K562 (cell line): Measurements from ENCODE around the gene PTH1R. TPM values are rescaled to one million over a fixed set of nuclear protein-coding genes. Genes with fewer than 3 reads are reported as not detected.

Experiments used
- AFF4 ChIP-seq: sonication (generic); formaldehyde crosslinking; IDR thresholded peaks from 2 replicates; pipeline ENCODE4 v1.8.0; 2023; ENCODE audit warnings: mild to moderate bottlenecking, missing genetic modification reagents
- FOXM1 ChIP-seq, 2 experiments: fragments of 450-650 bp in 1 of 2; sonication (generic) in 1 of 2; formaldehyde crosslinking in 1 of 2; IDR thresholded peaks; 2 replicates each; pipeline versions ENCODE4 v1.6.1 to v1.9.0; 2017 to 2022; ENCODE audit warnings: low read depth in 2 of 2, mild to moderate bottlenecking in 2 of 2, missing genetic modification reagents in 1 of 2, moderate library complexity in 1 of 2
- HDGF ChIP-seq: fragments of 450-650 bp; IDR thresholded peaks from 2 replicates; pipeline ENCODE4 v1.6.1; 2016
- KDM1A ChIP-seq, 2 experiments: fragments of 450-650 bp; IDR thresholded peaks; 2 replicates each; pipeline ENCODE4 v1.6.1; 2016; ENCODE audit warnings: mild to moderate bottlenecking in 2 of 2
- KHSRP ChIP-seq: fragments of 450-650 bp; IDR thresholded peaks from 2 replicates; pipeline ENCODE4 v1.6.1; 2017
- PKNOX1 ChIP-seq: fragments of 450-650 bp; IDR thresholded peaks from 2 replicates; pipeline ENCODE4 v1.6.1; 2016
- RNF2 ChIP-seq: sonication (generic); IDR thresholded peaks from 2 replicates; pipeline ENCODE4 v1.6.1; 2016
- TAF15 ChIP-seq: fragments of 200-400 bp; formaldehyde crosslinking; IDR thresholded peaks from 2 replicates; pipeline ENCODE4 v1.6.1; 2017; ENCODE audit warnings: mild to moderate bottlenecking, low read depth, low read length, moderate library complexity
- ZNF696 ChIP-seq: fragments of 250-450 bp; sonication (Bioruptor Pico); conservative IDR thresholded peaks from 2 replicates; pipeline ENCODE4 v1.4.0; 2020; ENCODE audit warnings: mild to moderate bottlenecking, moderate library complexity
- polyA plus RNA-seq, 8 experiments: library from polyadenylated mRNA; depleted of rRNA in 4 of 8; stranded (reverse) in 5 of 8; unstranded in 3 of 8; fragments of >200 nt; fragmentation: Nextera tagmentation in 2 of 8; fragmentation: Illumina TruSeq in 1 of 8; extraction: Ambion mirVana in 2 of 8; extraction: Trizol in 1 of 8; gene quantifications; 2 replicates each; pipeline versions ENCODE4 v1.2.1 to v1.2.3, GENCODE V29; 2011 to 2014; ENCODE audit warnings: inconsistent platforms in 1 of 8, missing spikeins in 1 of 8
- total RNA-seq, 7 experiments: library from RNA; depleted of rRNA in 6 of 7; stranded (reverse); fragments of >200 nt in 6 of 7; fragmentation: Illumina TruSeq in 2 of 7; extraction: Trizol in 2 of 7; gene quantifications; 2 replicates each; pipeline versions ENCODE4 v1.2.1 to v1.2.3, GENCODE V29; 2011 to 2021; ENCODE audit warnings: low replicate concordance in 1 of 7
- TF ChIP-seq, protein P1 (sequence below): fragments of 450-650 bp; IDR thresholded peaks from 2 replicates; pipeline ENCODE4 v1.6.1; 2016; ENCODE audit warnings: low read depth
- TF ChIP-seq, protein P2 (sequence below), 2 experiments: fragments of 450-650 bp in 1 of 2; sonication (generic) in 1 of 2; formaldehyde crosslinking in 1 of 2; IDR thresholded peaks in 1 of 2; conservative IDR thresholded peaks in 1 of 2; 2 replicates each; pipeline versions ENCODE4 v1.6.1 to v1.8.1; 2016 to 2023; ENCODE audit warnings: mild to moderate bottlenecking in 2 of 2, moderate library complexity in 2 of 2, inconsistent platforms in 1 of 2, missing genetic modification reagents in 1 of 2

The PTH1R gene
- total and polyA plus RNA-seq, 9 of the 15 experiments (the other 6 are each of a cell fraction or from before 2014, with no cell fraction given), result not detected

GRCh38 chr3:46948830-46949671, 71.5 kb downstream of the PTH1R start (continued):
- peak; percentile 94 for TF ChIP-seq PKNOX1
- TF ChIP-seq, protein P1, sequence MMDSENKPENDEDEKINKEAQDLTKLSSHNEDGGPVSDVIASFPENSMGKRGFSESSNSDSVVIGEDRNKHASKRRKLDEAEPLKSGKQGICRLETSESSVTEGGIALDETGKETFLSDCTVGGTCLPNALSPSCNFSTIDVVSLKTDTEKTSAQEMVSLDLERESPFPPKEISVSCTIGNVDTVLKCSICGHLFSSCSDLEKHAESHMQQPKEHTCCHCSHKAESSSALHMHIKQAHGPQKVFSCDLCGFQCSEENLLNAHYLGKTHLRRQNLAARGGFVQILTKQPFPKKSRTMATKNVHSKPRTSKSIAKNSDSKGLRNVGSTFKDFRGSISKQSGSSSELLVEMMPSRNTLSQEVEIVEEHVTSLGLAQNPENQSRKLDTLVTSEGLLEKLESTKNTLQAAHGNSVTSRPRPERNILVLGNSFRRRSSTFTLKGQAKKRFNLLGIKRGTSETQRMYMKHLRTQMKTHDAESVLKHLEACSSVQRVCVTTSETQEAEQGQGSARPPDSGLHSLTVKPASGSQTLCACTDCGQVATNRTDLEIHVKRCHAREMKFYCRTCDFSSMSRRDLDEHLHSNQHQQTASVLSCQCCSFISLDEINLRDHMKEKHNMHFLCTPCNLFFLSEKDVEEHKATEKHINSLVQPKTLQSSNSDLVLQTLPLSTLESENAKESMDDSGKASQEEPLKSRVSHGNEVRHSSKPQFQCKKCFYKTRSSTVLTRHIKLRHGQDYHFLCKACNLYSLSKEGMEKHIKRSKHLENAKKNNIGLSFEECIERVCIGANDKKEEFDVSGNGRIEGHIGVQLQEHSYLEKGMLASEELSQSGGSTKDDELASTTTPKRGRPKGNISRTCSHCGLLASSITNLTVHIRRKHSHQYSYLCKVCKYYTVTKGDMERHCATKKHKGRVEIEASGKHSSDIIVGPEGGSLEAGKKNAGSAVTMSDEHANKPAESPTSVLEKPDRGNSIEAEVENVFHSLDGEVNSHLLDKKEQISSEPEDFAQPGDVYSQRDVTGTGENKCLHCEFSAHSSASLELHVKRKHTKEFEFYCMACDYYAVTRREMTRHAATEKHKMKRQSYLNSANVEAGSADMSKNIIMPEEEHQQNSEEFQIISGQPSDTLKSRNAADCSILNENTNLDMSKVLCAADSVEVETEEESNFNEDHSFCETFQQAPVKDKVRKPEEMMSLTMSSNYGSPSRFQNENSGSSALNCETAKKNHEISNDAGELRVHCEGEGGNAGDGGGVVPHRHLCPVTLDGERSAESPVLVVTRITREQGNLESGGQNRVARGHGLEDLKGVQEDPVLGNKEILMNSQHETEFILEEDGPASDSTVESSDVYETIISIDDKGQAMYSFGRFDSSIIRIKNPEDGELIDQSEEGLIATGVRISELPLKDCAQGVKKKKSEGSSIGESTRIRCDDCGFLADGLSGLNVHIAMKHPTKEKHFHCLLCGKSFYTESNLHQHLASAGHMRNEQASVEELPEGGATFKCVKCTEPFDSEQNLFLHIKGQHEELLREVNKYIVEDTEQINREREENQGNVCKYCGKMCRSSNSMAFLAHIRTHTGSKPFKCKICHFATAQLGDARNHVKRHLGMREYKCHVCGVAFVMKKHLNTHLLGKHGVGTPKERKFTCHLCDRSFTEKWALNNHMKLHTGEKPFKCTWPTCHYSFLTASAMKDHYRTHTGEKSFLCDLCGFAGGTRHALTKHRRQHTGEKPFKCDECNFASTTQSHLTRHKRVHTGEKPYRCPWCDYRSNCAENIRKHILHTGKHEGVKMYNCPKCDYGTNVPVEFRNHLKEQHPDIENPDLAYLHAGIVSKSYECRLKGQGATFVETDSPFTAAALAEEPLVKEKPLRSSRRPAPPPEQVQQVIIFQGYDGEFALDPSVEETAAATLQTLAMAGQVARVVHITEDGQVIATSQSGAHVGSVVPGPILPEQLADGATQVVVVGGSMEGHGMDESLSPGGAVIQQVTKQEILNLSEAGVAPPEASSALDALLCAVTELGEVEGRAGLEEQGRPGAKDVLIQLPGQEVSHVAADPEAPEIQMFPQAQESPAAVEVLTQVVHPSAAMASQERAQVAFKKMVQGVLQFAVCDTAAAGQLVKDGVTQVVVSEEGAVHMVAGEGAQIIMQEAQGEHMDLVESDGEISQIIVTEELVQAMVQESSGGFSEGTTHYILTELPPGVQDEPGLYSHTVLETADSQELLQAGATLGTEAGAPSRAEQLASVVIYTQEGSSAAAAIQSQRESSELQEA, result no peak
- no peak for TF ChIP-seq AFF4 (CRISPR knock-in tag)
- no peak for TF ChIP-seq RNF2
- TF ChIP-seq HDGF, result no peak
- TF ChIP-seq KDM1A (IDR thresholded peaks at IDR 0.05), result peak; percentile 73 to 85
- TF ChIP-seq TAF15, result no peak
- TF ChIP-seq, protein P2, sequence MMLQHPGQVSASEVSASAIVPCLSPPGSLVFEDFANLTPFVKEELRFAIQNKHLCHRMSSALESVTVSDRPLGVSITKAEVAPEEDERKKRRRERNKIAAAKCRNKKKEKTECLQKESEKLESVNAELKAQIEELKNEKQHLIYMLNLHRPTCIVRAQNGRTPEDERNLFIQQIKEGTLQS (IDR thresholded peaks at IDR 0.05), result no peak
- TF ChIP-seq, protein P2 (CRISPR knock-in tag; conservative IDR thresholded peaks at IDR 0.05), result no peak
- no peak for TF ChIP-seq KHSRP
- TF ChIP-seq FOXM1 (IDR thresholded peaks at IDR 0.05; ENCODE audit: low read depth), result no peak
- no peak for TF ChIP-seq FOXM1 (CRISPR knock-in tag; IDR thresholded peaks at IDR 0.05; ENCODE audit: low read depth)
- TF ChIP-seq ZNF696 (CRISPR knock-in tag), result no peak
